Measurements from ENCODE around the gene PFKL.
"Not testable (repeated sequence)": the region's sequence is repeated elsewhere in the genome, so short reads cannot be mapped to it uniquely, and the experiment has no call there.

Gene PFKL

DNA sequence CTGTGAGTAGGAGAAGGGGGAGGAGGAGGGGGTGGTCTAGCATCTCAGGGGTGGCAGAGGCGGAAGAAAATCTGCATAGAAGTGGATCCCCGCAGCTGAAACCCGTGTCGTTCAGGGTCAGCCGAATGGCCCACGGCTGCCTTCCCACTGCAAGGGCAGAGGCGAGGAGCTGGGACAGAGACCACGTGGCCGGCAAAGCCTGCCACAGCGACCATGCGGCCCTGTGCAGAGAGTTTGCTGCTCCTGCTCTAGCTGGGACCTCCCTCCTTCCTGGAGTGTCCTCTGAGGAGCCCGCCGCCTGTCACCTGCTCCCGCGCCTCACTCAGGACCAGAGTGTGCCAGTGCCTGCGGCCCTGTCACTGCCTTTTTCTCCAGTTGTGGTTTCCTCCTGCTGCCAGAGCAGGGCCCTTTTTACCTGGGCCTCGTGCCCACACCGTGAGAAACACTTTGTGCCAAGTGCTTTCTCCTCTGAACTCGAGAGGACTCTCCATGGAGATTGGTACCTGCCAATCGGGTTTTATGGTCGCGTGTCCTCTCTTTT, 48.1 kb downstream of the PFKL start:
- DNase-seq: no peak

DNA sequence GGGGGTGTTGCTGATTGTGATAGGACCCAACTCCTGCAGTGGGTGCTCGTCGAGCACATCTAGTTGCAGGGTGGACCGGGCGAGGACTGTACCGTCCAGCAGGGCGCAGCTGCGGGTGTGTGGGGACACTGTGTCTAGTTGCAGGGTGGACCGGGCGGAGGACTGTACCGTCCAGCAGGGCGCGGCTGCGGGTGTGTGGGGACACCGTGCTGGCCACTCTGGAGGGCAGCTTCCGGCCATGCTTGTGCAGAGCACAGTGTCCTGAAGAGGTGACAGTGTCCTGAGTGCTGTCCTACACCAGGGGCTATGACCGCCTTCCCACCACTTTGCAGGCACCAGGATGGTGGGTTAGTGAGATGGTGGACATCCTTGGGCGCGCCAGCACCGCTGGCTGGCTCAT, 49.0 kb downstream of the PFKL start:
- no peak for DNase-seq

- DNase-seq: no peak
Measured at GRCh38 chr21:44349416-44349846, 49.6 kb downstream of the PFKL start.

DNA sequence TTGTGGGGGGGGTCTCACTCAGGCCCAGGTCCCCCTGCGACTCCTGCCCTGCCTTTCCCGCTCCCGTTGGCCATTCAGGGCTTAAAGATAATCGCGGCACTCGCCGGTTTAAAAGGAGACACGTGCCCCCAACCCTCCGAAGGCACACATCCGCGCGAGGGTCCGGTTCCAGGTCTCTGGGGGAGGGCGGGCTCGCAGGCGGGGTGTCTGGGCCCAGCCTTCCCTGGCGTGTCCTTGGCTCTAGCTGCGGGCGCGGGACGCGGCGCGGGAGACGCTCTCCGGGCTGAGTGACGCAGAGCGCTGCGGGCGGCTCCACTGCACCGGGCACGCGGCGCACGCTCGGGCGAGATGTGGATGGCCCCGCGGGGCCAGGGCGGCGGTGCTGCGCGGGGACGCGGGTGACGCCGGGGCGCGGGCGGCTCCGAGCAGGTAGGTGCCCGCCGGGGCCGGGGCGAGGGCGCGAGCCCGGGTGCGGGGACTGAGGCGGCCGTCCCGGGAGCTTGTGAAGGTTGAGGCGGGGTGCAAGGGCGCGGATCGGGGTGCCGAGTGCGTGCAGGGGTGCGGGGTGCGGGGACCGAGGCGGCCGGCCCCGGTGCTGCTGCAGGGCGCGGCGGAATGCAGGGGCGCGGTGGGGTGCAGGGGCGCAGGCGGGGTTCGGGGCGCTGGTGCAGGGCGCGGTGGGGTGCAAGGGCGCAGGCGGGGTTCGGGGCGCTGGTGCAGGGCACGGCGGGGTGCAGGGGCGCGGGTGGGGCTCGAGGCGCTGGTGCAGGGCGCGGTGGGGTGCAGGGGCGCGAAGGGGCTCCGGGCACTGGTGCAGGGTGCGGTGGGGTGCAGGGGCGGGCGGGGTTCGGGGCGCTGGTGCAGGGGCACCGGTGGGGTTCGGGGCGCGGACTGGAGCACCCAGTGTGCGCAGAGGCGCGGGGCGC, 50.3 kb downstream of the PFKL start:
- no peak for DNase-seq

DNA sequence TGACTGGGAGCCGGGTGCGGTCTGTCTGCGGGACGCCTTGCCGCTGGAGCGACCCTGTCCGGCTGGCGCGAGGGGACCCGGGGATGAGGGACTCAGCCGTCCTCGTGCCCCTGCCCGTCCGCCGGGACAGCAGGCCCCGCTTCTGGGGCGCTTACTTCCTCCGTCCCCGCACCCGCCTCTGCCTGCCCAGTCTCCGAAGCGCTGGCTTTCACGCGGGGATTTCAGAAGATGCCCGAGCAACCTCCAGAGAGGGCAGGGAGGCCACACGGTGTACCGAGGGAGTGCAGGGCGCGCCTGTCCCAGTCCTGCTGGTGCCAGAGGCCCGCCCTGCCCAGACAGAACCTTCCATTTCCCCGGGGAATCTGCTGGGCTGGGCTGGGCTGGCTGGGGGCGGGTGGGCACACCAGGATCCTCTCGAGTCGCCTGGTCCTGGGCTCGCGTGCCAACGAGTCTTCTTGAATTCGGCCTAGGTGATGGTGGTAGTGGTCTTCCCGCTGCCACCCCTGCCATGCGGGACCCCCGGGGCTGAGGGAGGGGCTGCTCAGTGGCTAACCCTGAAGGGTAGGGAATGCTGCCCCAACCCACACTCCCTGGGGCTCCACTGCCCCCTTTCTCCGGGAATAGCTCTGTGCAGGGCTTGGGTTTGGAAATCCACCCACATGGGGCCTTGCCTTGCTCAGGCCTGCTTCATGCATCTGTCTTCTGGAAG, 51.1 kb downstream of the PFKL start:
- DNase-seq: no peak

DNA sequence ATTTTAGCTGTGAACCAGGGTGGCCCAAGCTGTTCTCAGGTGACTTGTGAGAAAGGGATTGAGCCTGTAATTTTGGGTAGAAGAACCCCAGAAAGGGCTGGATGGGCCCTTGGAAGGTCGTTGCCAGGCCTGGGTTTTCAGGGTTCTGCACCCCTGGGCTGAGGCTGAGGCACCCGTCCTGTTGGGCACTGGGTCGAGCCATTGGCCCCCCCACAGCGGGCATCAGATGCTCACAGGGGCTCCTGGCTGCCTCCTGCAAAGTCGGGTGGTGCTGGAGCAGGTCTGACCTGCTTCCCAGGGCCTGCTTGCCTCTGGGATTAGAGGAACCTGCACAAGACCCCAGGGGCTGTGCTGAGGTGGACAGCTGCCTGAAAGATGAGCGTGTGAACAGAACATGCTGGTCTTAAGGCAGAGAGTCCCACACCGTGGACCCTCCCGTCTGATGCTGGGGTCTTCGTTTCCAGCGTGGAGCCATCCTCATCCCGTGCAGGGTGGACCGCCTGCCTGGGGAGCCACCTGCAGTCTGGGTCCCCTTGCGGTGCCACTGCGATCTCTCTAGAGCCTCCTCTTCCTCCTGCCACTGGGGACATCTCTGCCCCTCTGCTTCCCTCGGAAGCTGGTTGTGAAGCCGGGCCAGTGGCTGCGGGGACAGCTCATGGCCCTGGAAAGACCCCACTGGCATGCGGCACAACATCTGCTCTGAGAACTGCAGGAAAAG, 51.8 kb downstream of the PFKL start:
- no peak for DNase-seq

- no peak for DNase-seq
Measured at GRCh38 chr21:44352253-44352860, 52.5 kb downstream of the PFKL start.

GRCh38 chr21:44353191-44353970, 53.5 kb downstream of the PFKL start, which contains the start of gene TRPM2:
TRPM2 (plus strand) TSS chr21:44353621; CDS start chr21:44353701, 80 bp downstream.
- no peak for DNase-seq

GRCh38 chr21:44354001-44354405, 54.1 kb downstream of the PFKL start:
- DNase-seq: no peak

DNA sequence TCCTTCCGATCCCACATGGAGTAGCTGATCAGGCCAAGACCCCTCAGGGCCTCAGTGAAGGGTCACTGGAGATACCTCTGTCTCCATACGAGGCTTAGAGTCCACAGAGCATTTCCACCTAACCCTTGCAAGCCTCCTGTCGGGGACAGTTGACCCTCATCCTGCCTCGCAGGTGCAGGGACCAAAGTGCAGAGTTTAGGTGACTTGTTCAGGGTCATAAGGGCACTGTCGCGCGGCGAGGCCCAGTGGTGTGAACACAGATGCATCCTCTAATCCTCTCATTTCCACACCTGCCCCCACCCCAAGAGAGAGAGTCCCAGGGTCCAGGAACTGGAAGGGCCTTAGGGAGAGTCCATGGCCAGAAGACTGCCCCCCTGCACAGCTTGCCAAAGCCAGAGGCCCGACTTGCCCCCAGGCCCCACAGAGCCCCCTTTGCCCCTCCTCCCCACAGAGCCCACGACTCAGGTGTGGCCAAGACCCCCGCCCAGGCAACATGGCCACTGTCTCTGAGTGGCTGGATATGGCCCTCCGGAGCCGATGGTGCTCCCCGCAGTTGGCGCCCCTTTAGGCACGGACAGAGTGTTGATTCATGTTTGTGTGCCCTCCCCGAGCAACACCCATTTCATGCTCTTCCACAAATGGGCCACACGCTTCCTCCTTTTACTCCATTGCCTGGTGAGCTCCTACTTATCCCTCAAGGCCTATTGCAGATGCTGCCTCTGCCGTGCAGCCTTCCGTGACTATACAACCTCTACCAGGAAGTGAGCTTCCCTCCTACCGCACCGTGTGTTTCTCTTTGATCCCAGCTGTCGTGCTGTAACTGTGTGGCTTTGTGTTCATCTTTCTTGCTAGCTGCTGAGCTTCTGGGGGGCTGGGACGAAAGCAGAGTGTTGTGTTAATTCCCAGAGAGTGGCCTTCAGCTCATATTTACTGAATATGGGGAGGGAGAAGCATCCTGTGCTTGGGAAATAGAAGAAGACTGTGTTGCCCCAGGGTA, 55.2 kb downstream of the PFKL start:
- DNase-seq: no peak

DNA sequence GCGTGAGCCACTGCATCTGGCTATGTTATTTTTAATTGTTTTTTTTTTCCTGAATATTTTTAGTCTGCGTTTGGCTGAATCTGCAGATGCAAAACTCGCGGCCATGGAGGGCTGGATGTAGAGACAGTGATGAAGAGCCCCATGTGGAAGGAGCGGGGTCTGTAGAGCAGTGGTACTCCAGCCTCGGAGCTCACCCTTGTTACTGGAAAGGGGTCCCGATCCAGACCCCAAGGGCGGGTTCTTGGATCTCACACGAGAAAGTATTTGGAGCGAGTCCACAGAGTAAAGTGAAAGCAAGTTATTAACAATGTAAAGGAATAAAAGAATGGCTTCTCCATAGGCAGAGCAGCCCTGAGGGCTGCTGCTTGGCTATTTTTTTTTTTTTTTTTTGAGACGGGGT, 56.3 kb downstream of the PFKL start:
- no peak for DNase-seq

DNA sequence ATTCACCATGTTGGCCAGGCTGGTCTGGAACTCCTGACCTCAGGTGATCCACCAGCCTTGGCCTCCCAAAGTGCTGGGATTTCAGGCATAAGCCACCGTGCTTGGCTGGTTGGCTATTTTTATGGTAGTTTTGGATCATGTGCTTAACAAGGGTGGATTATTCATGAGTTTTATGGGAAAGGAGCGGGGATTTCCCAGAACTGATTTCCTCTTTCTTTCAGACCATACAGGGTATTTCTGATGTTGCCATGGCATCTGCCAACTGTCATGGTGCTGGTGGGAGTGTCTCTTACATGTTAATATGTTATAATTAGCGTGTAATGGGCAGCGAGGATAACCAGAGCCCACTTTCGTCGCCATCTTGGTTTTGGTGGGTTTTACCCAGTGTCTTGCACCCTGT, 56.8 kb downstream of the PFKL start:
- no peak for DNase-seq

GRCh38 chr21:44357064-44357837, 57.4 kb downstream of the PFKL start:
- no peak for DNase-seq

GRCh38 chr21:44359396-44359795, 59.5 kb downstream of the PFKL start:
- DNase-seq: no peak

GRCh38 chr21:44360159-44360558, 60.3 kb downstream of the PFKL start:
- DNase-seq: no peak

DNA sequence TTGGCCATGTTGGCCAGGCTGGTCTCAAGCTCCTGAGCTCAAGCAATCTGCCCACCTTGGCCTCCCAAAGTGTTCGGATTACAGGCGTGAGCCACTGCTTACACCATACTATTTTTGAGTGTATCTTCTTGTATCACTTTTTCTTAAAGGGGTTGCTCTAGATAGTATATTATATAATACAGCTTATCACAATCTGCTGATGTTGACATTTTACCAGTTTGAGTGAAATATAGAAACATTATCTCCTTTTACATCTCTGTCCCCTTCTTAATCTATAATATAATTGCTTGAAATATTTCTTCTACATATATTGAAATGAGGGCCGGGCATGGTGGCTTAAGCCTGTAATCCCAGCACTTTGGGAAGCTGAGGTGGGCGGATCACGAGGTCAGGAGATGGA, 62.0 kb downstream of the PFKL start:
- DNase-seq: not testable (repeated sequence)

GRCh38 chr21:44363278-44363677, 63.4 kb downstream of the PFKL start:
- no peak for DNase-seq

DNA sequence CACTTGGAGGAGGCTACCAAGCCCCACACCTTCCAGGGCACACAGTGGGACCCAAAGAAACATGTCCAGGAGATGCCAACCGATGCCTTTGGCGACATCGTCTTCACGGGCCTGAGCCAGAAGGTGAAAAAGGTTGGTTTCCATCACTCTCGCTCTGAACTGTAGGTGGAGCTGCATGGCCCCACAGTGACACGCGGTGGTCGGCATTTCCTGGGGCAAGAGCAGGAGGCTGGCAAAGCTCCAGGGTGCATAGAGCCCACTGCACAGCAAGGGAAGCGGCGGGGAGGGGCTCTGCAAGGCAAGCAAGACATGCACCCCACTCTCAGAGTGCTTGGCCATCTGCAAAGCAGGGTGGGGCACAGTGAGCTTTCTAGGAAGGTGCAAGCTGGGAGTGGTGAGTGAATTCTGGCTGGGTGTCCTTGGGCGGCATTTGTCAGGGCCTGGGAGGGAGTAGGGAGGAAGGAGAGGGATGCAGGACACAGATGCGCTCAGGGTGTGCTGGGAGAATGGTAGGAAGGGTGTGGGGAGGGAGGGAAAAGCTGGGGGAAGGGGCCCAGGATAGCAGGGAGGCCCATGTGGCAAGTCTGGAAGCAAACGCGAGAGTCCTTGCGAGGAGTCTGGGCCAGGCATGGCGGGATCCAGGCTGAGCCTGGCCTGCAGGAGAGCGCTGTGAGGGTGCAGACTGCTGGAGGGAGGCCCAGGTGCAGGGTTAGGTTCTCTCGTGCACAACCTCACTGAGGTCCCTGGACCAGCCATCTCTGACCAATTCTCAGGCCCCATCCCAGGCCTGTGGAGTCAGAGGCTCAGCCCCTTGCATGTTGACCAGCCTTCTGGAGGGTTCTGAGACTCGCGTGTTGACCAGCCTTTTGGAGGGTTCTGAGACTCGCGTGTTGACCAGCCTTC, 64.5 kb downstream of the PFKL start:
- DNase-seq: no peak

Measured in fibroblast of upper back skin (primary cell).